HG02938 (cell line): ENCODE data around the gene AAGAB.
A peak's percentile ranks its signal among the peaks of the same experiment; 100 is the strongest.
"Not testable (repeated sequence)": the region's sequence is repeated elsewhere in the genome, so short reads cannot be mapped to it uniquely, and the experiment has no call there.

ENCODE experiments used
- ATAC-seq: cut with Tn5 transposase; IDR thresholded peaks from one replicate; pipeline ENCODE4 v1.9.1; 2021; ENCODE audit warnings: mild to moderate bottlenecking, moderate library complexity; ENCODE audit not compliant: unreplicated experiment

Gene AAGAB

DNA sequence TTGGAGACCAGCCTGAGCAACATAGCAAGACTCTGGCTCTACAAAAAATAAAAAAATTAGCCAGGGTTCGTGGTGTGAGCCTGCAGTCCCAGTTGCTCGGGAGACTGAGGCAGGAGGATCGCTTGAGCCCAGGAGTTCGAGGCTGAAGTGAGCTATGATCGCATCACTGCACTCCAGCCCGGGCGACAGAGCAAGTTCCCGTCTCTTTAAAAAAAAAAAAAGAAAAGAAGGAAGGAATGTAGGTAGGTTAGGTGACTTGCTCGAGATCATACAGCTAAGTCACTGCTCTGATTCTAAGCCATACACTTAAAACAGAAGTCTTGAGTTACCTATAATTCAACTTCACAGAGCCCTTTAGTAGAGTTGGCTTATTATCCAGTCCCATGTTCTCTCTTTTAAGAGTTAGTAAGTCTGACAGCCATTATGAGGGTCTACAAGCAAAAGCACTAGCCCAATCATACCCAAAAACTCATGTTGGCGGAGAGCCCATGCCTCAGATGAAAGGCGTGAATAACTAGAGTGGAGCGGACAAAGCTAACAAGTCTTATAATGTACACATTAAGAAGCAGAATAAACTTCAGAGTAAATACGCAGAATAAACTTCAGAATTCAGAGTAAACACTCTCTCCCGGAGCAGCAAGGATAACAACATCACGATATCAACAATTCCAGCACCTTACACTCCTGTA lies 768 bp downstream of the AAGAB start:
- peak; percentile 5 for ATAC-seq

DNA sequence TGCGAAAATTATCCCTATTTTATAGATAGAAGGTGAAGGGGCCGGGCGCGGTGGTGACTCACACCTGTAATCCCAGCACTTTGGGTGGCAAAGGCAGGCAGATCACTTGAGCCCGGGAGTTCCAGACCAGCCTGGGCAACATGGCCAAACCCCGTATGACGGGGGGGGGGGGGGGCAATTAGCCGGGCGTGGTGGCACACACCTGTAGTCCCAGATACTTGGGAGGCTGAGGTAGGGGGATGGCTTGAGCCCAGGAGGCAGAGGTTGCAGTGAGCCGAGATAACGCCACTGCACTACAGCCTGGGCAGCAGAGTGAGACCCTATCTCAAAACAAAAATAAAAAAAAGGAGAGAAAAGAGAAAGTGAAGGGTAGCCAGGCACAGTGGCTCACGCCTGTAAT lies 1.4 kb downstream of the AAGAB start:
- no peak for ATAC-seq

DNA sequence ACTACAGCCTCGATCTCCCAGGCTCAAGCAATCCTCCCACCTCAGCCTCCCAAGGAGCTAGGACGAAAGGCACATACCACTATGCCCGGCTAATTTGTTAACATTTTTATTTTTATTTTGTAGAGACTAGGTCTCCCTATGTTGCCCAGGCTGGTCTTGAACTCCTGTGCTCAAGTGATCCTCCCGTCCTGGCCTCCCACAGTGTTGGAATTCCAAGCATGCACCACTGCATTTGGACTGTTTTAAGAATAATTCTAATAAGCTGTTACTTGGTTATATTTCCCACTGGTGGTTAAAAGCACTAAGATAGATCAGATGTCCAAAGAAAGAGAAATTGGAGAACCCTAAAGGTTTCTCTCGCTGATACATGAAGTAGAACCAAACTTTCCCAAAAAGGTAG lies 3.1 kb downstream of the AAGAB start:
- no peak for ATAC-seq

DNA sequence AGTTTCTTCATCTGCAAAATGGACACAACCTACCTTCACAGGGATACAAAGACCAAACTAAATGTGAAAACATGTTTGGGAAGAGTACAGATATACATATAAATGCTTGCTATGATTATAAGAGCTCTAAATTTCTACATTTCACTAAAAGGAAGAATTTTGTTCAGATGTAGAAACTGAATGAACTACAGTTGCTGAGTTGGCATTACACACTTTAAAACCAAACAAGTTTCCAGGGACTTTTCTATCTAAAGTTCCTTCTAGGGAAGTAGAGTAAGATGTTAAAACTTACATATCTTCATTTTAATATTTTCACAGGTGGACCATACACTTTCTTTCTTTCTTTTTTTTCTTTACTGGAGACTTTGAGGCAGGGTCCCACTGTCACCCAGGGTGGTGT lies 4.6 kb downstream of the AAGAB start:
- ATAC-seq, result no peak

DNA sequence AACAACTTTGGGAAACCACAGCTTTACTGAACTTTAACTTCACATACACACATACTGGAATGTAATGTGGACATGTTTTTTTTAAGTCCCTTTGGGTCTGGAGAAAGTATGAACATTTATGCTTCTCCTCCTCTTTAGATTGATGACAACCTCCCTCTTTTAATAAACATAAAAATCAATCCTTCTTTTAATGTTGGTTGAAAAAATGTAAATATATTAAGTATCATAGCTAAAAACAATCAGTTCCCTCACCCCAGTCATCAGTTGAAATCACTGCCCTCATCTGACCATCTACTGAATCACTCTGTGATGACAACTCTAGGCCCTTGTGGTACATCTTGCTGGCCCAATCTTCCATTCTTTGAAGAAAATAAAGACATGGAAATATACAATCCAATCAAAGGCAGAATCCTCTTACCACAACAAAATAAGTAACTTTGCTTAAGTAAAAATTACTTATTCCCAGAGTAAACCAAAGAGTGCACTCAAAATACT lies 6.4 kb downstream of the AAGAB start:
- ATAC-seq, result no peak

DNA sequence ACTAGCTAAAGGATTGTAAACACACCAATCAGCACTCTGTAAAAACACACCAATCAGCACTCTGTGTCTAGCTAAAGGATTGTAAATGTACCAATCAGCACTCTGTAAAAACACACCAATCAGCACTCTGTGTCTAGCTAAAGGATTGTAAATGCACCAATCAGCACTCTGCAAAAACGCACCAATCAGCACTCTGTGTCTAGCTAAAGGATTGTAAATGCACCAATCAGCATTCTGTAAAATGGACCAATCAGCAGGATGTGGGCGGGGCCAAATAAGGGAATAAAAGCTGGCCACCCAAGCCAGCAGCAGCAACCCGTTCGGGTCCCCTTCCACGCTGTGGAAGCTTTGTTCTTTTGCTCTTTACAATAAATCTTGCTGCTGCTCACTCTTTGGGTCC lies 7.9 kb downstream of the AAGAB start:
- not testable (repeated sequence) for ATAC-seq

DNA sequence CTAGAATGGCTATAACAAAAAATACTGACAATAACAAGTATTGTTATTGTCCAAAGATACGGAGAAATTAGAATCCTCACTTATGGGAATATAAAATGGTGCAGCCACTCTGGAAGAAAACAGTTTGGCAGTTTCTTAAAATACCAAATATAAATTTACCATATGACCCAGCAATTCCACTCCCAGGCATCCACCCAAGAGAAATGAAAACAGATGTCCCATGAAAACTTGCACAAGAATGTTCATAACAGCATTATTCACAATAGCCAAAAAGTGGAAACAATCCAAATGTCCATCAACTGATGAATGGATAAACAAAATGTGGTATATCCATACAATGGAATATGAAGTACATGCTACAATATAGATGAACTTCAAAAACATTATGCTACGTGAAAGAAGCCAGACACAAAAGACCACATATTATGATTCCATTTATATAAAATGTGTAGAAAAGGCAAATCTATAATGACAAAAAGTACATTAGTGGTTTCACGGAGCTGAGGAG lies 9.4 kb downstream of the AAGAB start:
- no peak for ATAC-seq

DNA sequence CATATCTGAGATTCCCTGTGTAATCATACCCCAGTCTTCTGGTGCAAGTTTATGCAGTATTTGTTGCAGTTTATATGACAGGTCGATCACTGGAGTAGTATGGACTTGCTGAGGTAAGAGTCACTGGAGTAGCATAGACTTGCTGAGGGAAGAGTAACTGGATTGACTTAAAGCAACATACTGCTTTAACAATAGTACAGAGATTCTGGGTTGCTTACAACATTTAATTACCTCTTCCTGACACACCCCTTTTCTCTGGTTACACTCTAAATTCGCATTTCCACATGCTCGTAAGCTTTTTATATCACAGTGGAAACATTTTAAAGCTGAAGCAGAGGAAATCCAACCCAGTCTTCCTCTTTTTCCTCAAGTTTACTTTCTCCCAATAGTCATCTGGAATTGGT lies 11.8 kb downstream of the AAGAB start:
- ATAC-seq, result no peak

DNA sequence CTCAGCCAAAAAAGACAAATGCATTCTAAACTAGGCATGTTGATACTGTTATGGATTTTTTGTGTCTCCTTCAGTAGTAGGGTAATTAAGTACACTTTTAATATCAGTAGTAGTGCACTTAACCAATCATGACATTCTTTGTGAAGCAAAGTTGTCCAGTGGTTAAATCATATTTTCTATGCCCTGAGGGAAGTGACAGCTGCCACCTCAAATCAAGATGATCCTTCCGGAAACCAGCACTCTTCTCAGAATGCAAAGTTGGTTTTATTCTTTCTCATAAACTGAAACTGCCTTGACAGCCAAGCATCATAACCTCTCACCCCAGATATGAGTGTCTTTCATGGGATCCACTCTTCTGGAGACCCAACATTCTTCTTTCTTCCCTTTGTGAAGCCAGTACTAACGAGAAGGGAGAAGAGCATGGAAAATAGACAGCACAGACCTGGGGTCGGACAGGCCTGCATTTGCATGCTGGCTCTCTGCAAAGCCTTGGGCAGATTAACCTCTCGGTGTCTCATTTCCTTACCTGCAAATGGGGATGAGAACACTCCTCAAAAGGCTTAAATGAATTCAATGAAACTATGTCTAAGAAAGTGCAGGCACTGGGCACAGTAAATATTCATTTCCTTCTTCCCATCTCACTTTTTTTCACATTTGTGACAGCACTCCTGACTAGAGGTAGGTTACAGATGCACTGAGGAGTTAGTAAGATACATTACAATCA lies 13.2 kb downstream of the AAGAB start:
- ATAC-seq, result peak; percentile 81

DNA sequence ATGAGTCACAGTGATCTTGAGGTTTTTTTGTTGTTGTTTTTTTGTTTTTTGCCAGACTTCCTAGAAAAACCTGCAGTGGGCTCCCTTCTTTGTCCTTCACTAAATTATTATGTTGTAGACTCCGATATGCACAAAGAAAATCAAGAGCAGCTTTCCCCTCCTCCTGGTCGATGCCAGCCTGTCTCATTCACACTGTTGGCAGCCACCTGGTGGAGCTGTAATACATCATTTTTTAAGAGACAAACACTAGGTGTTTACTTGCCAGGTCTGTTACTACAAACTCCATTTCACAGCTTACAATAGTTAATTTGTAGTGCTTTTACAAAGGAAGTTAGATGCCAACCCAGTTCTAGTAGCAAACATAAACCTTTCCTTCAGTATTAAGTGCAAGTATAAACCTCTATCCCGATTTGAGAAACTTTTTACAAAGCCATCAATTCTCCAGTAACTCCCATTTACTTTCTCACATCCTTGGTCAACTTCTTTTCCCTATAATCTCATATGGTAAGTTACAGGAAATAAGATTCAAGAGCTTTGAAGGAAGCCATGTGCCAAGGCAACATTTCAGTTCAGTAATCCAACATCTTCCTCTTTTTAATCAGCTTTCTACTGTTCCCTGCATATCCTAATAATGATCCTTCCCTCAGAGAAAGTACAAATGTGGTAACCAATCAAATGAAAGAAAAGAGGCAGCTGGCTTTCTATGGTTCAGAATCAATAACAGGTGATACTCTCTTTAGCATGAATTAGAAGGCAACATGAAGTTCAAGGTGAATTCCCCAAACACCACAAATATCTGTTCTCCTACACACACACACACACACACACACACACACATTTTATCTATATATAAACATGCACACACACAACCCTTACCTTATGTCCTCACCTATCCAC lies 14.0 kb downstream of the AAGAB start:
- no peak for ATAC-seq

DNA sequence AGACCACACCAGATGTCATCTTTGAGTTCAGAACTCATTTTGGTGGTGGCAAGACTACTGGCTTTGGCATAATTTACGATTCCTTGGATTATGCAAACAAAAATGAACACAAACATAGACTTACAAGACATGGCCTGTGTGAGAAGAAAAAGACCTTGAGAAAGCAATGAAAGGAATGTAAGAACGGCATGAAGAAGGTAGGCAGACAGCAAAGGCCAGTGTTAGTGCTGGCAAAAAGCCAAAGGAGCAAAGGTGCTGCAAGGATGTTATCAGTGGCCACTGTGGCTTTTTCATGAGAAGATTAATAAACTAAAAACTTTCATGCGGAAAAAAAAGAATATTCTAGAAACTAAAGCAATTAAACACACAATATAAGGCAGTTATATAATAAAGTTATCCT lies 21.9 kb downstream of the AAGAB start:
- no peak for ATAC-seq

DNA sequence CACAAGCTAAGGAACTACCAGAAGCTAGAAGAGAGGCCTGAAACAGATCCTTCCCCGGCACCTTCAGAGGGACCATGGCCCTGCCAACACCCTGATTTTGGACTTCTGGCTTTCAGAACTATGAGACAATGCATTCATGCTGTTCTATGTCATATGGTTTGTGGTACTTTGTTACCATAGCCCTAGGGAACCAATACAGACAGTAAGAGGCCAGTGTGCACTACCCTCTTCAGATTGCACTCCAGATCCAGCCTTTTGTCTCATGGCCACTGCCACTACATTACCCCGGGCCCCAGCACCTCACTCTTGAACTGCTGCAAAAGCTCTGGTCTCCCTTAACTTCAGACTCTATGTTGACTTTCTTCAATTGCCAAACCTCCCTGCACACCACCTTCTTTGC lies 24.0 kb downstream of the AAGAB start:
- no peak for ATAC-seq

DNA sequence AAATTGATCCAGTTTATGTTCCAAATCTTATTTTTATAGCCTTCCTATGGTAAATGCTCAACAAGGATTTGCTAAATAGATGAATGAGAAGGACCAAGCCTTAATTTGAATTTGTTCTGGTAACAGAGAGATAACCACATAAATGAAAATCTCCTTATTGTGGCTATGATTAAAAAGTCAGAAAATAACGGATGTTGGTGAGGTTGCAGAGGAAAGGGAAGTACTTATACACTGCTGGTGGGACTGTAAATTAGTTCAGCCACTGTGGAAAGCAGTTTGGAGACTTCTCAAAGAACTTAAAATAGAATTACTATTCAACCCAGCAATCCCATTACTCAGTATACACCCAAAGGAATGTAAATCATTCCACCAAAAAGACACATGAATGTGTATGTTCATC lies 26.2 kb downstream of the AAGAB start:
- ATAC-seq, result no peak

DNA sequence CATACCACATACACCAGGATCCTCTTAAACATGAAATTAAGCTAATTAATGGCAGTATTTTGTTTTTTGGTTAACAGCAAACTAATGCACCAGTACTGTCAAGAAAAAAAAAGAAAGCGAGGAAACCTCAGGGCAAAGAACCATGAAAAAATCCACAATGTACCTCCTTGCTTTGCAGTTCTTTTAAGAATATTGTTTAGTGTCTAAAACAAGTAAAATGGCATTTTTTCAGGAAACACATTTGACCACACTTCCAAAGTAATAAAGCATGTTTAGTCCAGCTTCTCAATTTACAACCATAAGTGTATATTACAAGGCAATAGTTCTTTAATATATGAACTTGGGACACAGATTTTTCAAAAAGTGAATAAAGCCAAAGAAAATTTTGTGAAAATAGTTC lies 26.6 kb downstream of the AAGAB start:
- ATAC-seq, result no peak

DNA sequence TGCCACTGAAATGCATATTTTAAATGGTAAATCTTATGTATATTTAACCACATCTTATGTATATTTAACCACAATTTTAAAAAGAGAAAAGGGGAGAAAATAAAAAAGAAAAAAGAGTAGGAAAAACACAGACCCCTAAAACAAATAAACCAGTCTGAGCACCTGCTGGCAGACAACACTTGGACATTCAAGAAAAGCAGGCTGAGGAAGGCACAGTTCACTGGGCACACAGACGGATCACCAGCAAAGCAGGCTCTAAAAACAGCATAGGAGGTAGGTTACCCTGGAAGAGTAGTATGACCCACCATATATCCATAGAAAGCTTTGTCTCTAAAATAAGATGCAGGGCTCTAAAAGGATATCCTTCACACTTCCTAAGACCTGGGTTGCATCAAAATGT lies 27.0 kb downstream of the AAGAB start:
- no peak for ATAC-seq

DNA sequence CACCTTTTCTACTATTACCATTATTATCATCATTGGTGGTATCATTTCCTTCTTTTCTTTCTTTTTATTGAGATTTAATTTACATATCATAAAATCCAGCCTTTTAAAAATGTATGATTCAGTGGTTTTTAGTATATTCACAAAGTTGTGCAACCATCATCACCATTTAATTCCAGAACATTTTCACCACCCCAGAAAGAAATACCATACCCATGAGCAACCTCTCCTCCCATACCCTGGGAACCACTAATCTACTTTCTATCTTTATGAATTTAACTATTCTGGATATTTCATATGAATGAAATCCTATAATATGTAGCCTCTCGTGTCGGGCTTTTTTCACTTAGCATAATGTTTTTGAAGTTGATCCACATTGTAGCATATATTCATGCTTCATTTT lies 29.1 kb downstream of the AAGAB start:
- no peak for ATAC-seq

DNA sequence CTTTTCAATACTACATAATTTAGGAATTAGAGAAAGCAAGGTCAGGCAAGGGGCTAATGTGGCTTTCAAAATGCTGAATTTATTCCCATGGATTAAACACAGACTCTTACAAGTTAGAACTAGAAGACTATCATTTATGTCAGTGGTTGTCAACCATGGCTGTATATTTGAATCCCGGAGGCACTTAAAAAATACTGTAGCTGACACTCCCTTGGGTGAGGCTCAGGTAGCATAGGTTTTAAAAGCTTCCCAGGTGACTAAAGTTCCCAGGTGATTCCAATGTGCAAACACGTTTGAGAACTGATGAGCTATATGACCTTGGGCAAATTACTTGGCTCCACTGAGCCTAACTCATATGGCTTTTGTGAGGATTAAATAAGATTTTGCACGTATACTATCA lies 29.6 kb downstream of the AAGAB start:
- ATAC-seq, result no peak

DNA sequence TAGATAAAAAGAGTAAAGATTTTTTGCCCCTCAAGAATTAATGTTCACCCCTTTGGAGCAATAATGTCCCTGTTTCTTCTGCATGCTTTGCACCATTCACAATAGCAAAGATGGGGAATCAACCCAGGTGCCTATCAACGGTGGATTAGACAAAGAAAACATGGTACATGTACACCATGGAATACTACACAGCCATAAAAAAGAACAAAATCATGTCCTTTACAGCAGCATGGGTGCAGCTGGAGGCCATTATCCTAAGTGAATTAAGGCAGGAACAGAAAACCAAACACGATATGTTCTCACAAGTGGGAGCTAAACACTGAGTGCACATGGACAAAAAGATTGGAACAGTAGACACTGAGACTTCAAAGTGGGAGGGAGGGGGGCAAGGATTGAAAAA lies 35.2 kb downstream of the AAGAB start:
- ATAC-seq, result no peak

DNA sequence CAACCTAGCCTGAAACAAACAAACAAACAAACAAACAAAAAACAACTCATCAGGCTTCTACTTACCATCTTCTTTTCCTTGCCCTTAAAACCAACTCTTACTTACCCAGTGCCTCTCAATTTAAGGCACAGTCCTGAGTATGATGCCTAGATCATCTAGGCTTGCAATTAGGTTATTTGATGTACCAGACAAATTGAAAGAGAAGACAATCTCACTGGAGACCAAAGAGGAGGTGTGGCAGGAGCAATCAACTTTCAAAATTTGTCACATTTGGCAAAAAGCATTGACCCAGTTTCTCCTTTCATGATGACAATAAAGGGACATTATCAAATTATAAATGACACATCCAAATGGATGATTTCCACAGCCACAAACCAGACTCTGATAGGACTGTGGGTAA lies 36.0 kb downstream of the AAGAB start:
- ATAC-seq, result no peak

DNA sequence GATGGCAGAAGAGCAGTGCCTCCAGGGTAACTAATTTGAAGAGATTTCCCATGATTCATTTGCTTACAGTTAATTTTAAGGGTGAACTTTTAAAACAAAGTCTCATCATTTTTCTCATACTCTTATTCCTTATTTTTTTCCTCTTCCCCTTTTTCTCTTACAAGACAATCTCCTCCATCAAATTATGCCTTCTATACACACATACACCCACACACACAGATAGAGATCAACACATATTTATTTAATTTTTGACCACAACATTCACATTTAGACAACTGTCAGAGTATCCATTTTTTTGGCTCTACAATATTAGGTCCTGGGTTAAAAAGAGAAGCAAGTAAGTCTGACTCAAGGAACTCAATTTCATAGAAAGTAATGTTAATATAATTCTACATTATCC lies 37.6 kb downstream of the AAGAB start:
- no peak for ATAC-seq

DNA sequence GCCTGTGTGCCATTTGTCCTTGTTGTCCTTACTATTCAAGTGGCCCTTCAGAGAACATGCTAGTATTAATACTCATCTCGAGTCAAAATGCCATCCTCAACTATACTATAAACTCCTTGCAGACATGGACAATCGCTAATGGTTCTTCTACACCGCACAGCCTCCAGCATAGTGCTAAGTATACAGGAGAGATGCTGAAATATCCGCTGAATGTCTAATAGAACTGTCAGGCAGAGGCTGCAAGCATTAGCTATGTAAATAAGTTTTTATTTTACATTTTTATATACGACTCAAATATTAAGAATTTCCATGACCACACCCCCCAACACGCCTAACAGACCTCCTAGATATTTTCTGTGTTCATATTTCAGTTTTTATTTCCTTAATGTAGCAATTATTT lies 39.4 kb downstream of the AAGAB start:
- no peak for ATAC-seq
